NT2/D1 (cell line): ENCODE results near the gene RRP36.

Source experiments
- DNase-seq: peaks from one replicate; pipeline ENCODE4 v3.0.0-alpha.2; 2011; ENCODE audit warnings: low read depth, low spot score
- H3K27me3 ChIP-seq: 2 replicates; pipeline ENCODE4 v1.6.0; 2011; ENCODE audit warnings: mild to moderate bottlenecking; ENCODE audit not compliant: insufficient read length, insufficient read depth
- H3K36me3 ChIP-seq: 2 replicates; pipeline ENCODE4 v1.6.1; 2011; ENCODE audit warnings: mild to moderate bottlenecking, low read length, mixed read lengths; ENCODE audit not compliant: insufficient read depth, insufficient read length
- H3K4me1 ChIP-seq: 2 replicates; pipeline ENCODE4 v1.5.1; 2011; ENCODE audit not compliant: insufficient read depth, insufficient read length
- H3K4me3 ChIP-seq: 2 replicates; pipeline ENCODE4 v1.5.1; 2011; ENCODE audit warnings: low read depth; ENCODE audit not compliant: insufficient read length
- H3K9ac ChIP-seq: 2 replicates; pipeline ENCODE4 v1.6.0; 2011; ENCODE audit warnings: low read depth; ENCODE audit not compliant: insufficient read length
- H3K9me3 ChIP-seq: 2 replicates; pipeline ENCODE4 v1.5.1; 2011; ENCODE audit warnings: mild to moderate bottlenecking, low read length; ENCODE audit not compliant: insufficient read depth
- SUZ12 ChIP-seq: IDR thresholded peaks from 2 replicates; pipeline ENCODE4 v1.6.1; 2011; ENCODE audit not compliant: insufficient read length, insufficient read depth; ENCODE audit errors: extremely low read depth
- YY1 ChIP-seq: IDR thresholded peaks from 2 replicates; pipeline ENCODE4 v1.6.1; 2011; ENCODE audit not compliant: insufficient read length, insufficient read depth
- ZNF274 ChIP-seq: IDR thresholded peaks from 2 replicates; pipeline ENCODE4 v1.6.1; 2011; ENCODE audit warnings: mild to moderate bottlenecking, low read depth, low read length

The RRP36 gene

GRCh38 chr6:43059168-43060033 is 38.0 kb downstream of the RRP36 start, which contains the start of the genes KLC4 and MRPL2:
TSS of gene KLC4 (plus strand) at chr6:43059631. CDS start at chr6:43061336, 1,705 bp downstream.
TSS of gene MRPL2 (minus strand) at chr6:43059434. CDS start at chr6:43059381, 53 bp downstream.
- no peak for TF ChIP-seq ZNF274
- peak; percentile 66 for TF ChIP-seq YY1
- H3K27me3 ChIP-seq, result no peaks in the 10 kb centered on the region
- no peaks in the 10 kb centered on the region for H3K9me3 ChIP-seq
- H3K9ac ChIP-seq, result peak within 1 kb of the TSS; percentile 90
- peak within 1 kb of the TSS; percentile 92 for H3K4me3 ChIP-seq
- H3K4me1 ChIP-seq, result no peaks in the 10 kb centered on the region
- H3K36me3 ChIP-seq, result peaks cover 47% of the 10 kb centered on the region
- DNase-seq, result peak; percentile 95

GRCh38 chr6:43060034-43060754 is 38.8 kb downstream of the RRP36 start:
- TF ChIP-seq YY1 (no peak), ZNF274 (no peak), SUZ12 (no peak)
- H3K4me1 ChIP-seq, result no peaks in the 10 kb centered on the region
- no peaks in the 10 kb centered on the region for H3K27me3 ChIP-seq
- DNase-seq, result no peak
- H3K9ac ChIP-seq, result peak overlapping the region; percentile 72
- H3K9me3 ChIP-seq, result no peaks in the 10 kb centered on the region
- H3K36me3 ChIP-seq, result peaks cover 43% of the 10 kb centered on the region
- peak overlapping the region; percentile 92 for H3K4me3 ChIP-seq

GRCh38 chr6:43060755-43061633 is 39.6 kb downstream of the RRP36 start:
- peak overlapping the region; percentile 72 for H3K9ac ChIP-seq
- TF ChIP-seq YY1 (no peak), ZNF274 (no peak), SUZ12 (no peak)

GRCh38 chr6:43061861-43062260 is 40.4 kb downstream of the RRP36 start:
- H3K27me3 ChIP-seq, result no peaks in the 10 kb centered on the region
- no peak overlapping the region for H3K4me3 ChIP-seq
- no peak for DNase-seq
- H3K36me3 ChIP-seq, result peaks cover 44% of the 10 kb centered on the region
- H3K9me3 ChIP-seq, result no peaks in the 10 kb centered on the region
- no peak for TF ChIP-seq ZNF274
- no peak for TF ChIP-seq SUZ12
- TF ChIP-seq YY1, result no peak
- H3K4me1 ChIP-seq, result no peaks in the 10 kb centered on the region
- no peak overlapping the region for H3K9ac ChIP-seq

More at GRCh38 chr6:43060755-43061633, 39.6 kb downstream of the RRP36 start:
- H3K36me3 ChIP-seq, result peaks cover 43% of the 10 kb centered on the region
- H3K27me3 ChIP-seq, result no peaks in the 10 kb centered on the region
- no peaks in the 10 kb centered on the region for H3K4me1 ChIP-seq
- H3K4me3 ChIP-seq, result no peak overlapping the region
- no peak for DNase-seq
- H3K9me3 ChIP-seq, result no peaks in the 10 kb centered on the region

- H3K4me1 ChIP-seq, result no peaks in the 10 kb centered on the region
- H3K4me3 ChIP-seq, result no peak overlapping the region
- no peak for DNase-seq
- no peaks in the 10 kb centered on the region for H3K9me3 ChIP-seq
- H3K27me3 ChIP-seq, result no peaks in the 10 kb centered on the region
- peaks cover 37% of the 10 kb centered on the region for H3K36me3 ChIP-seq
- TF ChIP-seq SUZ12, result no peak
- TF ChIP-seq ZNF274, result no peak
- no peak for TF ChIP-seq YY1
- no peak overlapping the region for H3K9ac ChIP-seq
These were observed 41.4 kb downstream of the RRP36 start for GRCh38 chr6:43062818-43063217.

- Histone ChIP-seq H3K36me3 (peaks cover 38% of the 10 kb centered on the region), H3K9me3 (no peaks in the 10 kb centered on the region), H3K27me3 (no peaks in the 10 kb centered on the region), H3K9ac (peak overlapping the region; percentile 17), H3K4me1 (peaks cover 16% of the 10 kb centered on the region), H3K4me3 (no peak overlapping the region)
- DNase-seq, result no peak
- TF ChIP-seq YY1, result no peak
- no peak for TF ChIP-seq ZNF274
- TF ChIP-seq SUZ12, result no peak
These were observed 48.7 kb downstream of the RRP36 start for GRCh38 chr6:43070028-43070632.
